Muscle layer of duodenum (tissue), 2 donors: ENCODE data around the gene DNAH3.

Source experiments
- H3K27ac ChIP-seq: one replicate; pipeline ENCODE4 v1.7.0; 2013; ENCODE audit warnings: mild to moderate bottlenecking, low read length
- H3K27me3 ChIP-seq: one replicate; pipeline ENCODE4 v1.7.0; 2013; ENCODE audit warnings: low read depth, mild to moderate bottlenecking, control low read depth, low read length
- H3K36me3 ChIP-seq, 2 donors: one replicate each; pipeline ENCODE4 v1.7.0; 2013; ENCODE audit warnings: low read length in 2 of 2, control low read depth in 1 of 2, mild to moderate bottlenecking in 1 of 2; ENCODE audit not compliant: insufficient read depth in 2 of 2, control insufficient read depth in 1 of 2
- H3K4me1 ChIP-seq, 2 donors: one replicate each; pipeline ENCODE4 v1.7.0; 2013; ENCODE audit warnings: low read length in 2 of 2, mild to moderate bottlenecking in 2 of 2, control low read depth in 1 of 2, moderate library complexity in 1 of 2; ENCODE audit not compliant: insufficient read depth in 2 of 2, control insufficient read depth in 1 of 2
- H3K4me3 ChIP-seq, 2 donors: one replicate each; pipeline ENCODE4 v1.7.0; 2013; ENCODE audit warnings: low read length in 2 of 2, low read depth in 1 of 2, mild to moderate bottlenecking in 1 of 2
- H3K9me3 ChIP-seq, 2 donors: one replicate each; pipeline ENCODE4 v1.7.0; 2013; ENCODE audit warnings: low read length in 2 of 2, control low read depth in 1 of 2, mild to moderate bottlenecking in 1 of 2; ENCODE audit not compliant: control insufficient read depth in 1 of 2
- donor health status: healthy.

DNAH3 gene

GRCh38 chr16:20884240-20884556 is 266.4 kb downstream of the DNAH3 start:
- Histone ChIP-seq H3K27me3 (no peaks in the 10 kb centered on the region), H3K9me3 (no peaks in the 10 kb centered on the region), H3K36me3 (no peaks in the 10 kb centered on the region), H3K4me3 (no peak overlapping the region), H3K27ac (no peak overlapping the region), H3K4me1 (peaks cover 3 to 30% of the 10 kb centered on the region in 2 donors)

- Histone ChIP-seq H3K4me1 (peaks cover 4 to 35% of the 10 kb centered on the region in 2 donors), H3K27me3 (no peaks in the 10 kb centered on the region), H3K27ac (no peak overlapping the region), H3K9me3 (no peaks in the 10 kb centered on the region), H3K4me3 (no peak overlapping the region), H3K36me3 (no peaks in the 10 kb centered on the region)
These were observed 266.9 kb downstream of the DNAH3 start for GRCh38 chr16:20883554-20884239.
